HCT116 (cell line): ENCODE measurements around the gene ZNF524. TPM values are rescaled to one million over a fixed set of nuclear protein-coding genes. Genes with fewer than 3 reads are reported as not detected.
A peak's percentile ranks its signal among the peaks of the same experiment; 100 is the strongest.

Experiments
- ATAC-seq: fragments of 200-7000 bp; cut with Tn5 transposase; 2 replicates; pipeline ENCODE4 v1.9.1; 2020; ENCODE audit warnings: mild to moderate bottlenecking, moderate library complexity
- BruUV-seq: library from RNA; stranded (reverse); fragments of 400-500 nt; replicated peaks from 2 replicates; lab custom pipeline; 2021; lab: Mats Ljungman, UMichigan
- CTCF ChIA-PET: fragments of 300-600 bp; sonication (Branson Sonifier 250); formaldehyde crosslinking; loops from one replicate; lab custom pipeline; 2021; ENCODE audit warnings: antibody characterized with exemption; lab: Charles Lee
- POLR2A ChIA-PET: fragments of 300-600, 350-600 bp; sonication (Branson Sonifier 250); formaldehyde crosslinking; loops from one replicate; lab custom pipeline; 2021; ENCODE audit warnings: antibody characterized with exemption; lab: Charles Lee
- RAD21 ChIA-PET, 2 experiments: fragments of 300-600 bp; sonication (Branson Sonifier 250); formaldehyde crosslinking; loops; one replicate each; lab custom pipeline; 2023; ENCODE audit warnings: low total read pairs in 2 of 2; ENCODE audit not compliant: uncharacterized antibody in 2 of 2, unreplicated experiment in 2 of 2, low non-redundant PET in 1 of 2; lab: Charles Lee
- DNase-seq: peaks from one replicate; pipeline ENCODE4 v3.0.0-alpha.2; 2010; ENCODE audit warnings: low read depth, low spot score
- H2AFZ ChIP-seq: fragments of 200-600 bp; shearing (Covaris generic), sonication (generic); 2 replicates; pipeline ENCODE4 v1.6.1; 2017; ENCODE audit warnings: low read depth, mixed run types, mixed read lengths, antibody characterized with exemption, low read length; ENCODE audit not compliant: poor library complexity, severe bottlenecking
- H3K27ac ChIP-seq: 2 replicates; pipeline ENCODE4 v1.5.1; 2012; ENCODE audit warnings: low read depth, low read length
- H3K27me3 ChIP-seq: fragments of 200-600 bp; sonication (generic); 2 replicates; pipeline ENCODE4 v1.6.1; 2016; ENCODE audit warnings: mixed run types, low read length, mixed read lengths; ENCODE audit not compliant: insufficient read depth
- H3K36me3 ChIP-seq, 2 experiments: fragments of 200-500 bp in 1 of 2; fragments of 200-600 bp in 1 of 2; sonication (Bioruptor generic) in 1 of 2; sonication (generic) in 1 of 2; 2 replicates each; pipeline versions ENCODE4 v1.5.1 to v1.6.1; 2014 to 2016; ENCODE audit warnings: low read length in 2 of 2, inconsistent platforms in 1 of 2, mixed read lengths in 1 of 2, mixed run types in 1 of 2; ENCODE audit not compliant: insufficient read depth in 2 of 2, control insufficient read depth in 1 of 2
- H3K4me1 ChIP-seq, 2 experiments: fragments of 200-600 bp in 1 of 2; sonication (generic) in 1 of 2; 2 replicates each; pipeline versions ENCODE4 v1.5.1 to v1.6.1; 2012 to 2017; ENCODE audit warnings: low read length in 2 of 2, inconsistent platforms in 1 of 2, mild to moderate bottlenecking in 1 of 2, mixed read lengths in 1 of 2, mixed run types in 1 of 2, moderate library complexity in 1 of 2; ENCODE audit not compliant: insufficient read depth in 2 of 2, control insufficient read depth in 1 of 2
- H3K4me2 ChIP-seq: fragments of 200-600 bp; sonication (generic); 2 replicates; pipeline ENCODE4 v1.6.1; 2017; ENCODE audit warnings: mixed run types, low read length, mixed read lengths
- H3K4me3 ChIP-seq, 2 experiments: fragments of 200-600 bp in 1 of 2; sonication (generic) in 1 of 2; replicated peaks in 1 of 2; 2 replicates each; pipeline ENCODE4 v1.5.1; 2011 to 2016; ENCODE audit warnings: low read length in 2 of 2, control low read depth in 1 of 2, low read depth in 1 of 2, mild to moderate bottlenecking in 1 of 2, mixed read lengths in 1 of 2, mixed run types in 1 of 2
- H3K79me2 ChIP-seq: fragments of 200-600 bp; sonication (generic); 2 replicates; pipeline ENCODE4 v1.6.1; 2017; ENCODE audit warnings: mild to moderate bottlenecking, mixed run types, low read length, moderate library complexity, mixed read lengths; ENCODE audit not compliant: insufficient read depth
- H3K9ac ChIP-seq: fragments of 200-600 bp; sonication (generic); 2 replicates; pipeline ENCODE4 v1.6.1; 2016; ENCODE audit warnings: low read length, mixed read lengths
- H3K9me2 ChIP-seq: fragments of 200-600 bp; sonication (generic), shearing (Covaris generic); 2 replicates; pipeline ENCODE4 v1.6.1; 2017; ENCODE audit warnings: mixed run types, mild to moderate bottlenecking, moderate library complexity; ENCODE audit not compliant: insufficient read depth
- H3K9me3 ChIP-seq, 2 experiments: fragments of 200-500 bp in 1 of 2; fragments of 200-600 bp in 1 of 2; sonication (Bioruptor generic) in 1 of 2; sonication (generic) in 1 of 2; 2 replicates each; pipeline ENCODE4 v1.6.1; 2014 to 2017; ENCODE audit warnings: low read length in 2 of 2, mixed read lengths in 2 of 2, inconsistent platforms in 1 of 2, low read depth in 1 of 2, mild to moderate bottlenecking in 1 of 2, mixed run types in 1 of 2, moderate library complexity in 1 of 2; ENCODE audit not compliant: control insufficient read depth in 1 of 2, insufficient read depth in 1 of 2
- H4K20me1 ChIP-seq: fragments of 200-600 bp; sonication (generic), shearing (Covaris generic); 2 replicates; pipeline ENCODE4 v1.6.1; 2017; ENCODE audit warnings: mixed run types, mild to moderate bottlenecking, moderate library complexity; ENCODE audit not compliant: insufficient read depth
- CTCF ChIP-seq, 3 experiments: fragments of 200-600 bp in 1 of 3; sonication (generic) in 1 of 3; IDR thresholded peaks in 2 of 3; conservative IDR thresholded peaks in 1 of 3; 2 replicates each; pipeline ENCODE4 v1.5.1; 2012 to 2017; ENCODE audit warnings: low read depth in 2 of 3, low read length in 2 of 3, antibody characterized with exemption in 1 of 3, borderline replicate concordance in 1 of 3, control low read depth in 1 of 3, mild to moderate bottlenecking in 1 of 3, mixed read lengths in 1 of 3, mixed run types in 1 of 3, moderate library complexity in 1 of 3; ENCODE audit not compliant: insufficient read depth in 1 of 3
- MAX ChIP-seq: IDR thresholded peaks from 2 replicates; pipeline ENCODE4 v1.6.1; 2012
- RAD21 ChIP-seq: IDR thresholded peaks from 2 replicates; pipeline ENCODE4 v1.6.1; 2012; ENCODE audit warnings: low read depth, mild to moderate bottlenecking
- REST ChIP-seq: IDR thresholded peaks from 2 replicates; pipeline ENCODE4 v1.6.1; 2012; ENCODE audit warnings: low read depth
- YY1 ChIP-seq: IDR thresholded peaks from 2 replicates; pipeline ENCODE4 v1.6.1; 2011; ENCODE audit warnings: low read length, low read depth, moderate library complexity, mild to moderate bottlenecking; ENCODE audit not compliant: insufficient replicate concordance; ENCODE audit errors: extremely low read depth
- ZFX ChIP-seq: fragments of 450-650 bp; IDR thresholded peaks from 2 replicates; pipeline ENCODE4 v1.6.1; 2017
- intact Hi-C: fragments of 100-400 bp; cut with micrococcal nuclease; formaldehyde crosslinking; loops from 2 replicates; pipeline ENCODE4 v1.10.0; 2022
- total RNA-seq: library from RNA; stranded (reverse); gene quantifications from one replicate; pipeline ENCODE4 v1.2.1, GENCODE V29; 2021; ENCODE audit not compliant: unreplicated experiment

The ZNF524 gene
- total RNA-seq, 1 experiment from 2014 or later, result 17.2 TPM

- Histone ChIP-seq H3K36me3 (peaks cover 5 to 21% of the 10 kb centered on the region in 2 experiments; a peak in 2 of 4 replicates), H2AFZ (no peak within 1 kb of the TSS), H3K79me2 (peaks cover 46% of the 10 kb centered on the region), H3K4me2 (peak within 1 kb of the TSS; percentile 86), H3K9me3 (no peaks in the 10 kb centered on the region), H3K9me2 (no peaks in the 10 kb centered on the region), H3K4me3 (peak within 1 kb of the TSS; percentile 89 to 93), H3K27me3 (no peaks in the 10 kb centered on the region)
- ChIA-PET RAD21 (interaction anchor here in 1 of 2 experiments (1.0 kb wide), 1 partner anchor 88 kb away, joined by 4 read pairs; no protein-coding TSS in a partner anchor), POLR2A (interaction anchor here (0.8 to 1.6 kb wide), 6 partner anchors 14 to 198 kb away, joined by 3 to 10 read pairs (median 4); partner anchors contain the start of genes UBE2S, ZNF628 and ZNF784), CTCF (interaction anchor here (0.8 to 1.9 kb wide), 17 partner anchors 12 to 932 kb away, joined by 3 to 12 read pairs (median 4); partner anchors contain the start of genes U2AF2 and ZNF784)
- BruUV-seq, result no TSS peak
- intact Hi-C loops, result loop anchor here (1.0 kb wide), 1 partner anchor 89 kb away; no protein-coding TSS in a partner anchor
- ATAC-seq, result peak; percentile 62
- TF ChIP-seq CTCF (IDR thresholded peaks at IDR 0.05 in 2 of 3, conservative IDR thresholded peaks at IDR 0.05 in 1 of 3; ENCODE audit: borderline replicate concordance in 1 of 3, insufficient read depth in 1 of 3, low read depth in 2 of 3, low read length in 2 of 3) (peak in 2 of 3 experiments; percentile 76 to 77; a peak in 5 of 6 replicates), REST (no peak), RAD21 (peak; percentile 87), MAX (no peak), YY1 (no peak), ZFX (peak; percentile 41; the same call in 1 of the 2 replicates)
- TF ChIP-seq, all 23 proteins: peak for 3
- H3K9ac ChIP-seq, result peak within 1 kb of the TSS; percentile 92
- no peaks in the 10 kb centered on the region for H4K20me1 ChIP-seq
- DNase-seq, result peak; percentile 69
- peak within 1 kb of the TSS; percentile 98 for H3K27ac ChIP-seq
- peaks cover 26 to 41% of the 10 kb centered on the region in 2 experiments for H3K4me1 ChIP-seq
Measured at GRCh38 chr19:55605637-55606470, 5.8 kb downstream of the ZNF524 start, which contains the start of gene ZNF865. Gene ZNF865, plus strand, starts transcription at chr19:55605647. Its CDS starts 7,972 bp downstream, at chr19:55613619.
